ENCODE measurements around the gene RFX2.

The RFX2 gene

GRCh38 chr19:6110360-6110977, at the start of gene RFX2:
TSS of gene RFX2 (minus strand) at chr19:6110500. CDS start at chr19:6047496, 63,004 bp downstream.
- no peak for TF ChIP-seq EZH2phosphoT487 (IDR thresholded peaks at IDR 0.05; ENCODE audit: borderline replicate concordance)
- TF ChIP-seq CTCF (conservative IDR thresholded peaks at IDR 0.05; ENCODE audit: low read length): no peak
- H4K20me1 ChIP-seq (ENCODE audit: insufficient read depth, low read length, poor library complexity, severe bottlenecking): no peaks in the 10 kb centered on the region
- H3K27me3 ChIP-seq (ENCODE audit: insufficient read depth, low read length, poor library complexity, severe bottlenecking): no peaks in the 10 kb centered on the region
- peaks cover 10% of the 10 kb centered on the region for H3K79me2 ChIP-seq (ENCODE audit: insufficient read depth, low read length)
- H3K4me3 ChIP-seq (ENCODE audit: low read length, poor library complexity, severe bottlenecking): peak within 1 kb of the TSS; percentile 83
- H3K4me1 ChIP-seq (ENCODE audit: insufficient read depth, low read length, poor library complexity, severe bottlenecking): peaks cover 19% of the 10 kb centered on the region
- H3K36me3 ChIP-seq (ENCODE audit: insufficient read depth, low read length): no peaks in the 10 kb centered on the region
- H3F3A ChIP-seq (ENCODE audit: low read depth): peaks cover 5% of the 10 kb centered on the region; the same call in 1 of the 2 replicates
- H3K9ac ChIP-seq (ENCODE audit: low read depth, low read length, poor library complexity, severe bottlenecking): peak within 1 kb of the TSS; percentile 70
- H2AFZ ChIP-seq (ENCODE audit: low read length): peak within 1 kb of the TSS; percentile 88
- H3K9me2 ChIP-seq (replicated peaks; ENCODE audit: low read depth, low read length): no peaks in the 10 kb centered on the region
- H3K9me3 ChIP-seq (ENCODE audit: insufficient read depth, low read depth, low read length): no peaks in the 10 kb centered on the region
- H3K4me2 ChIP-seq (ENCODE audit: low read depth, low read length, poor library complexity, severe bottlenecking): peak within 1 kb of the TSS; percentile 96

GRCh38 chr19:6156033-6156432, 45.7 kb upstream of the RFX2 start:
- H3K36me3 ChIP-seq (ENCODE audit: insufficient read depth, low read length): no peaks in the 10 kb centered on the region
- H3K79me2 ChIP-seq (ENCODE audit: insufficient read depth, low read length): no peaks in the 10 kb centered on the region
- H3K4me3 ChIP-seq (ENCODE audit: low read length, poor library complexity, severe bottlenecking): no peak overlapping the region
- H3K27me3 ChIP-seq (ENCODE audit: insufficient read depth, low read length, poor library complexity, severe bottlenecking): no peaks in the 10 kb centered on the region
- H3K4me1 ChIP-seq (ENCODE audit: insufficient read depth, low read length, poor library complexity, severe bottlenecking): no peaks in the 10 kb centered on the region
- H3K9me3 ChIP-seq (ENCODE audit: insufficient read depth, low read depth, low read length): peaks cover 3% of the 10 kb centered on the region; the same call in 1 of the 2 replicates
- TF ChIP-seq CTCF (conservative IDR thresholded peaks at IDR 0.05; ENCODE audit: low read length): no peak
- no peak for TF ChIP-seq EZH2phosphoT487 (IDR thresholded peaks at IDR 0.05; ENCODE audit: borderline replicate concordance)
- H3K9ac ChIP-seq (ENCODE audit: low read depth, low read length, poor library complexity, severe bottlenecking): no peak overlapping the region
- no peaks in the 10 kb centered on the region for H3K9me2 ChIP-seq (replicated peaks; ENCODE audit: low read depth, low read length)
- no peaks in the 10 kb centered on the region for H4K20me1 ChIP-seq (ENCODE audit: insufficient read depth, low read length, poor library complexity, severe bottlenecking)
- no peaks in the 10 kb centered on the region for H3F3A ChIP-seq (ENCODE audit: low read depth)
- H2AFZ ChIP-seq (ENCODE audit: low read length): no peak overlapping the region
- no peak overlapping the region for H3K4me2 ChIP-seq (ENCODE audit: low read depth, low read length, poor library complexity, severe bottlenecking)

GRCh38 chr19:6150289-6150688, 40.0 kb upstream of the RFX2 start:
- Histone ChIP-seq H3K27me3 (ENCODE audit: insufficient read depth, low read length, poor library complexity, severe bottlenecking) (no peaks in the 10 kb centered on the region), H3K9me3 (ENCODE audit: insufficient read depth, low read depth, low read length) (no peaks in the 10 kb centered on the region), H4K20me1 (ENCODE audit: insufficient read depth, low read length, poor library complexity, severe bottlenecking) (no peaks in the 10 kb centered on the region), H3K4me1 (ENCODE audit: insufficient read depth, low read length, poor library complexity, severe bottlenecking) (no peaks in the 10 kb centered on the region), H3K9me2 (replicated peaks; ENCODE audit: low read depth, low read length) (no peaks in the 10 kb centered on the region), H2AFZ (ENCODE audit: low read length) (no peak overlapping the region), H3F3A (ENCODE audit: low read depth) (no peaks in the 10 kb centered on the region), H3K36me3 (ENCODE audit: insufficient read depth, low read length) (no peaks in the 10 kb centered on the region), H3K9ac (ENCODE audit: low read depth, low read length, poor library complexity, severe bottlenecking) (no peak overlapping the region), H3K4me3 (ENCODE audit: low read length, poor library complexity, severe bottlenecking) (no peak overlapping the region), H3K79me2 (ENCODE audit: insufficient read depth, low read length) (no peaks in the 10 kb centered on the region), H3K4me2 (ENCODE audit: low read depth, low read length, poor library complexity, severe bottlenecking) (no peak overlapping the region)
- no peak for TF ChIP-seq CTCF (conservative IDR thresholded peaks at IDR 0.05; ENCODE audit: low read length)
- no peak for TF ChIP-seq EZH2phosphoT487 (IDR thresholded peaks at IDR 0.05; ENCODE audit: borderline replicate concordance)

All from Loucy (cell line).